GM19238 (cell line): ENCODE data around the gene PKD2L1.
A peak's percentile ranks its signal among the peaks of the same experiment; 100 is the strongest.
"Not testable (repeated sequence)": the region's sequence is repeated elsewhere in the genome, so short reads cannot be mapped to it uniquely, and the experiment has no call there.

Experiments
- DNase-seq: peaks from one replicate; pipeline ENCODE4 v3.0.0; 2011; ENCODE audit warnings: low spot score; ENCODE audit not compliant: insufficient read length

The PKD2L1 gene

GRCh38 chr10:100287756-100288155 is 42.3 kb downstream of the PKD2L1 start:
- no peak for DNase-seq

GRCh38 chr10:100286051-100287033 is 43.7 kb downstream of the PKD2L1 start, which contains the start of gene BLOC1S2:
BLOC1S2 (minus strand) TSS chr10:100286680; CDS start chr10:100286659, 21 bp downstream.
- DNase-seq = peak; percentile 93

- DNase-seq = not testable (repeated sequence)
Measured at GRCh38 chr10:100285326-100285725, 44.7 kb downstream of the PKD2L1 start.

DNA sequence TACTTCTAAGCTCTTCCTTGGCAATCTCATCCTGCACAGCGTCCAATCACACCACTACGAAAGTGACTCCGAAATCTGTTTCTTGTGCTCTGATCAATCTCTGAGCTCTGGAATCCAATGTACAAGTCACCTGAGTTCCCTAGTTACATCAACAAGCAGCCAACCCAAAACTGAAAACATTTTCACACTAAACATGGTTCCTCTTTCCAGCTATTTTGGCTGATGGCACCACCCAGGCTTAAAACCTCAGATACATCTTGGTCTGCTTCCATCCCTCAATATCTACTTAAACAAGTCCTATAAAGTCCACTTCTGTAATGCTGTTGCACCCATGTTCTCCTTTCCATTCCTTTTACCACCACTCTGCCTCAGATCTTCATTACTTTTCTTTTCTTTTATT is 47.1 kb downstream of the PKD2L1 start:
- no peak for DNase-seq

GRCh38 chr10:100276971-100277370 is 53.1 kb downstream of the PKD2L1 start:
- not testable (repeated sequence) for DNase-seq

- DNase-seq = peak; percentile 64
Measured at GRCh38 chr10:100267239-100268104, 62.6 kb downstream of the PKD2L1 start, which contains the start of gene CWF19L1. CWF19L1 (minus strand) TSS chr10:100267638; CDS start chr10:100267593, 45 bp downstream.

GRCh38 chr10:100265821-100266485 is 64.1 kb downstream of the PKD2L1 start:
- DNase-seq = no peak

- DNase-seq = no peak
Measured at GRCh38 chr10:100254191-100254590, 75.8 kb downstream of the PKD2L1 start.

- DNase-seq = no peak
Measured at GRCh38 chr10:100253041-100253440, 77.0 kb downstream of the PKD2L1 start.

- no peak for DNase-seq
Measured at GRCh38 chr10:100248820-100249219, 81.2 kb downstream of the PKD2L1 start.

- DNase-seq = no peak
Measured at GRCh38 chr10:100245484-100246220, 84.4 kb downstream of the PKD2L1 start.

DNA sequence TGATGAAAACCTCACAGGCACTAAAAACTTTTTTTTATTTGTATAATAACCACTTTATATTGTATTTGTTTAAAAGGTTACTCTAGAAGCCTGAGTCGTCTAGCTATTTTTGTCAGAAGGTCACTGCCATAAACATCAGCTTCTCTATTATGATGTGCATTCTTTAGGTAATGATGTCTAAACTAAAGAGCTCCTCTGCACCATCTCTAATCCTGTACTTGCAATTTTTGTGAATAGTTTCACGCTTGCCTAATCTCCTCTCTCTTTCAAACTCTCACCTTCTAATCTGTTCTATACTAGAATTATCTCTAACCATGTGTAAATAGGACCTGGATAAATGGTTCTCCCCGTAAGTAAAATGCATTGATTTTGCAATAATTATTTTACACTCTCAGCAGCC is 90.2 kb downstream of the PKD2L1 start:
- no peak for DNase-seq

DNA sequence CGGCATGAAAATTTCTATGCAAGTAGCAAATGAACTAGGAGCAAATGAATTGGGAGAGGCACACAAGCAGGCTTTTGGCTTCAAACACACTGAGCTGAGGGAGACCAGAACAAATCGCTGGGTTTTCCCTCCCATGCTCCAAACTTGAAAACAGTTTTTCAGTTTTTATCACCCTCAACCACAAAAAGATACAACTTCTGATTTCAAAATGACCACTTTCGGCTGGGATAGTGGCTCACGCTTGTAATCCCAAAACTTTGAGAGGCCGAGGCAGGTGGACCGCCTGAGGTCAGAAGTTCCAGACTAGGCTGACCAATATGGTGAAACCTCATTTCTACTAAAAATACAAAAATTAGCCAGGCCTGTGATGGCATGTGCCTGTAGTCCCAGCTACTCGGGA is 91.6 kb downstream of the PKD2L1 start:
- no peak for DNase-seq
